HEK293T (cell line): ENCODE measurements around the gene NVL.

Experiments
- ARNT ChIP-seq: fragments of 450-650 bp; IDR thresholded peaks from 2 replicates; pipeline ENCODE4 v1.6.1; 2017; ENCODE audit warnings: mild to moderate bottlenecking
- BHLHE40 ChIP-seq: fragments of 450-650 bp; IDR thresholded peaks from 2 replicates; pipeline ENCODE4 v1.6.1; 2016; ENCODE audit warnings: mild to moderate bottlenecking, moderate library complexity, borderline replicate concordance
- CTBP1 ChIP-seq: fragments of 450-650 bp; IDR thresholded peaks from 2 replicates; pipeline ENCODE4 v1.6.1; 2016; ENCODE audit warnings: borderline replicate concordance
- FOXA1 ChIP-seq: fragments of 450-650 bp; IDR thresholded peaks from 2 replicates; pipeline ENCODE4 v1.6.1; 2016; ENCODE audit warnings: mild to moderate bottlenecking
- FOXK2 ChIP-seq: fragments of 450-650 bp; IDR thresholded peaks from 2 replicates; pipeline ENCODE4 v1.6.1; 2016; ENCODE audit warnings: mild to moderate bottlenecking
- FOXM1 ChIP-seq: fragments of 450-650 bp; IDR thresholded peaks from 2 replicates; pipeline ENCODE4 v1.6.1; 2017; ENCODE audit warnings: mild to moderate bottlenecking, borderline replicate concordance
- SP1 ChIP-seq: fragments of 450-650 bp; IDR thresholded peaks from 2 replicates; pipeline ENCODE4 v1.6.1; 2017
- TARDBP ChIP-seq: fragments of 450-650 bp; IDR thresholded peaks from 2 replicates; pipeline ENCODE4 v1.6.1; 2016

GRCh38 chr1:224262373-224263054 lies 67.5 kb downstream of the NVL start:
- TF ChIP-seq TARDBP (no peak), BHLHE40 (no peak), FOXA1 (no peak), FOXM1 (no peak), ARNT (no peak), CTBP1 (no peak), FOXK2 (no peak), SP1 (no peak)
